NCI-H1092 (cell line): Measurements from ENCODE around the gene TRAF3IP3.

Experiments used
- DNase-seq: peaks from one replicate; lab custom pipeline; 2025; lab: John Stamatoyannopoulos, UW

The TRAF3IP3 gene

GRCh38 chr1:209827384-209828262, 71.8 kb downstream of the TRAF3IP3 start, which contains the start of gene UTP25:
Gene UTP25, plus strand, starts transcription at chr1:209827972. Its CDS starts 92 bp downstream, at chr1:209828064.
- DNase-seq = peak; percentile 98

- no peak for DNase-seq
Observed at GRCh38 chr1:209829716-209830115, 73.9 kb downstream of the TRAF3IP3 start.

- no peak for DNase-seq
Observed at GRCh38 chr1:209830722-209831121, 74.9 kb downstream of the TRAF3IP3 start.

GRCh38 chr1:209831615-209832014, 75.8 kb downstream of the TRAF3IP3 start:
- DNase-seq = no peak
